Measurements from ENCODE around the gene SLC2A9. TPM values are rescaled to one million over a fixed set of nuclear protein-coding genes. Genes with fewer than 3 reads are reported as not detected.

SLC2A9 gene
- total RNA-seq, 4 donors from 2014 or later: 0.46 to 10.1 (median 3.1) TPM

- intact Hi-C loops (cut with DNase I; ENCODE audit: low total_unique reads): no loop called here
- 86 to 94% methylated on average over 2 of the region's 2 CpGs for whole genome bisulfite sequencing, 2 donors
- no peak for TF ChIP-seq CTCF (IDR thresholded peaks at IDR 0.05)
- no peak for TF ChIP-seq POLR2A (IDR thresholded peaks at IDR 0.05)
- H3K4me3 ChIP-seq (ENCODE audit: low read depth, poor library complexity, severe bottlenecking): no peak overlapping the region
- no peak for DNase-seq (ENCODE audit: low spot score in 2 of 2)
These were observed 171.8 kb downstream of the SLC2A9 start for GRCh38 chr4:9849538-9849920.

- H3K4me3 ChIP-seq (ENCODE audit: low read depth, poor library complexity, severe bottlenecking): no peak overlapping the region
- intact Hi-C loops (cut with DNase I; ENCODE audit: low total_unique reads): no loop called here
- no peak for TF ChIP-seq CTCF (IDR thresholded peaks at IDR 0.05)
- no peak for TF ChIP-seq POLR2A (IDR thresholded peaks at IDR 0.05)
- 69 to 73% methylated on average over 5 of the region's 5 CpGs for WGBS, 2 donors
- no peak for DNase-seq (ENCODE audit: low spot score in 2 of 2)
These were observed 173.1 kb downstream of the SLC2A9 start for GRCh38 chr4:9847968-9848748.

GRCh38 chr4:9845791-9846493 lies 175.4 kb downstream of the SLC2A9 start:
- no peak for DNase-seq (ENCODE audit: low spot score in 2 of 2)
- TF ChIP-seq CTCF (IDR thresholded peaks at IDR 0.05) (no peak), POLR2A (IDR thresholded peaks at IDR 0.05) (no peak)
- intact Hi-C loops (cut with DNase I; ENCODE audit: low total_unique reads): no loop called here
- 74 to 79% methylated on average over 9 of the region's 9 CpGs for WGBS, 2 donors
- H3K4me3 ChIP-seq (ENCODE audit: low read depth, poor library complexity, severe bottlenecking): no peak overlapping the region

GRCh38 chr4:9841072-9841471 lies 180.2 kb downstream of the SLC2A9 start:
- H3K4me3 ChIP-seq (ENCODE audit: low read depth, poor library complexity, severe bottlenecking): no peak overlapping the region
- 88 to 95% methylated on average over 2 of the region's 2 CpGs for WGBS, 2 donors
- intact Hi-C loops (cut with DNase I; ENCODE audit: low total_unique reads): no loop called here
- TF ChIP-seq CTCF (IDR thresholded peaks at IDR 0.05): no peak
- TF ChIP-seq POLR2A (IDR thresholded peaks at IDR 0.05): no peak
- DNase-seq (ENCODE audit: low spot score in 2 of 2): no peak

- no peak overlapping the region for H3K4me3 ChIP-seq (ENCODE audit: low read depth, poor library complexity, severe bottlenecking)
- DNase-seq (ENCODE audit: low spot score in 2 of 2): no peak
- intact Hi-C loops (cut with DNase I; ENCODE audit: low total_unique reads): loop anchor here (10.0 kb wide), 1 partner anchor 271 kb away; no protein-coding TSS in a partner anchor
- TF ChIP-seq POLR2A (IDR thresholded peaks at IDR 0.05) (no peak), CTCF (IDR thresholded peaks at IDR 0.05) (no peak)
- 71 to 82% methylated on average over 5 of the region's 5 CpGs for WGBS, 2 donors
These were observed 185.9 kb downstream of the SLC2A9 start for GRCh38 chr4:9835430-9835829.
